Hepatocyte (in vitro differentiated cells): ENCODE results near the gene RIPK1. TPM values are rescaled to one million over a fixed set of nuclear protein-coding genes. Genes with fewer than 3 reads are reported as not detected.
A peak's percentile ranks its signal among the peaks of the same experiment; 100 is the strongest.
"Not testable (repeated sequence)": the region's sequence is repeated elsewhere in the genome, so short reads cannot be mapped to it uniquely, and the experiment has no call there.

Experiments
- DNase-seq: peaks from one replicate; pipeline ENCODE4 v3.0.0-alpha.2; 2016; ENCODE audit warnings: low spot score
- H2AFZ ChIP-seq: fragments of 200-600 bp; sonication (generic); 2 replicates; pipeline ENCODE4 v1.6.0; 2016; ENCODE audit warnings: antibody characterized with exemption, mild to moderate bottlenecking
- H3K27ac ChIP-seq: fragments of 200-600 bp; sonication (generic); 2 replicates; pipeline ENCODE4 v1.5.1; 2016; ENCODE audit warnings: mild to moderate bottlenecking
- H3K27me3 ChIP-seq: fragments of 200-600 bp; sonication (generic); 2 replicates; pipeline ENCODE4 v1.6.1; 2016
- H3K36me3 ChIP-seq: fragments of 200-600 bp; sonication (generic); replicated peaks from 2 replicates; pipeline ENCODE4 v1.5.1; 2016; ENCODE audit warnings: low read depth; ENCODE audit not compliant: insufficient read depth
- H3K4me1 ChIP-seq: fragments of 200-600 bp; sonication (generic); 2 replicates; pipeline ENCODE4 v1.5.1; 2016; ENCODE audit warnings: mild to moderate bottlenecking, moderate library complexity; ENCODE audit not compliant: insufficient read depth
- H3K4me2 ChIP-seq: fragments of 200-600 bp; sonication (generic); 2 replicates; pipeline ENCODE4 v1.6.0; 2016
- H3K4me3 ChIP-seq: fragments of 200-600 bp; sonication (generic); 2 replicates; pipeline ENCODE4 v1.5.1; 2016; ENCODE audit warnings: mild to moderate bottlenecking
- H3K79me2 ChIP-seq: fragments of 200-600 bp; sonication (generic); 2 replicates; pipeline ENCODE4 v1.6.0; 2017; ENCODE audit warnings: mild to moderate bottlenecking
- H3K9me2 ChIP-seq: fragments of 200-600 bp; sonication (generic); replicated peaks from 2 replicates; pipeline ENCODE4 v1.6.0; 2017; ENCODE audit warnings: mild to moderate bottlenecking; ENCODE audit not compliant: insufficient read depth
- H3K9me3 ChIP-seq: fragments of 200-600 bp; sonication (generic); 2 replicates; pipeline ENCODE4 v1.5.1; 2016; ENCODE audit warnings: low read depth, mild to moderate bottlenecking
- H4K20me1 ChIP-seq: fragments of 200-600 bp; sonication (generic); 2 replicates; pipeline ENCODE4 v1.6.0; 2016; ENCODE audit warnings: mild to moderate bottlenecking; ENCODE audit not compliant: insufficient read depth, poor library complexity, severe bottlenecking
- CTCF ChIP-seq: fragments of 200-600 bp; sonication (generic); IDR thresholded peaks from 2 replicates; pipeline ENCODE4 v1.5.1; 2016; ENCODE audit warnings: antibody characterized with exemption, mild to moderate bottlenecking; ENCODE audit not compliant: poor library complexity
- EZH2 ChIP-seq: fragments of 200-600 bp; sonication (generic); IDR thresholded peaks from 2 replicates; pipeline ENCODE4 v1.6.1; 2016; ENCODE audit warnings: antibody characterized with exemption, mild to moderate bottlenecking, borderline replicate concordance
- EZH2phosphoT487 ChIP-seq: fragments of 200-600 bp; sonication (generic); IDR thresholded peaks from one replicate; pipeline ENCODE4 v1.6.1; 2018; ENCODE audit warnings: antibody characterized with exemption, mild to moderate bottlenecking, low read depth, moderate library complexity; ENCODE audit not compliant: unreplicated experiment, severe bottlenecking
- WGBS: methylation state at CpG from one replicate; pipeline ENCODE4 v1.1.6; 2016; ENCODE audit warnings: low lambda C conversion rate; ENCODE audit errors: missing lambda C conversion rate; 5-methylcytosine and 5-hydroxymethylcytosine counted together
- polyA plus RNA-seq: library from polyadenylated mRNA; unstranded; fragments of >200 nt; fragmentation: Nextera tagmentation; extraction: Ambion mirVana; gene quantifications from 2 replicates; pipeline ENCODE4 v1.2.1, GENCODE V29; 2016
- total RNA-seq: library from RNA; depleted of rRNA; stranded (reverse); fragments of >200 nt; gene quantifications from 2 replicates; pipeline ENCODE4 v1.2.3, GENCODE V29; 2014

RIPK1 gene
- total and polyA plus RNA-seq, 2 experiments from 2014 or later, result 14.6 to 16.2 TPM

- WGBS, result 95% methylated on average over 1 of the region's 1 CpG
- Histone ChIP-seq H3K36me3 (no peaks in the 10 kb centered on the region), H3K4me2 (no peak overlapping the region), H3K4me1 (no peaks in the 10 kb centered on the region), H3K27me3 (no peaks in the 10 kb centered on the region), H3K4me3 (no peak overlapping the region), H2AFZ (no peak overlapping the region), H4K20me1 (no peaks in the 10 kb centered on the region), H3K9me3 (no peaks in the 10 kb centered on the region), H3K27ac (no peak overlapping the region), H3K79me2 (no peaks in the 10 kb centered on the region), H3K9me2 (no peaks in the 10 kb centered on the region)
- no peak for TF ChIP-seq EZH2
- TF ChIP-seq CTCF, result no peak
- no peak for TF ChIP-seq EZH2phosphoT487
- no peak for DNase-seq
These were observed 22.5 kb upstream of the RIPK1 start for GRCh38 chr6:3045777-3046176.

- no peaks in the 10 kb centered on the region for H3K27me3 ChIP-seq
- H3K4me2 ChIP-seq, result no peak overlapping the region
- DNase-seq, result no peak
- TF ChIP-seq EZH2 (no peak), CTCF (no peak), EZH2phosphoT487 (no peak)
- WGBS, result 66% methylated on average over 3 of the region's 3 CpGs
- H3K79me2 ChIP-seq, result no peaks in the 10 kb centered on the region
- H2AFZ ChIP-seq, result no peak overlapping the region
- no peak overlapping the region for H3K27ac ChIP-seq
- no peaks in the 10 kb centered on the region for H3K36me3 ChIP-seq
- H3K9me2 ChIP-seq, result no peaks in the 10 kb centered on the region
- H3K4me3 ChIP-seq, result no peak overlapping the region
- no peaks in the 10 kb centered on the region for H3K9me3 ChIP-seq
- H4K20me1 ChIP-seq, result no peaks in the 10 kb centered on the region
- no peaks in the 10 kb centered on the region for H3K4me1 ChIP-seq
These were observed 22.0 kb upstream of the RIPK1 start for GRCh38 chr6:3046295-3046694.

GRCh38 chr6:3048009-3048408, 20.3 kb upstream of the RIPK1 start:
- not testable (repeated sequence) for H2AFZ ChIP-seq, H3K36me3 ChIP-seq, H3K27me3 ChIP-seq, H4K20me1 ChIP-seq, H3K27ac ChIP-seq, H3K79me2 ChIP-seq, H3K4me2 ChIP-seq, H3K9me2 ChIP-seq, DNase-seq, H3K4me3 ChIP-seq, H3K9me3 ChIP-seq, H3K4me1 ChIP-seq
- 85% methylated on average over 4 of the region's 4 CpGs for WGBS

- H3K9me3 ChIP-seq, result no peaks in the 10 kb centered on the region
- no peak for TF ChIP-seq EZH2phosphoT487
- TF ChIP-seq CTCF, result no peak
- TF ChIP-seq EZH2, result no peak
- H3K4me3 ChIP-seq, result no peak overlapping the region
- no peaks in the 10 kb centered on the region for H4K20me1 ChIP-seq
- H3K27me3 ChIP-seq, result no peaks in the 10 kb centered on the region
- no peaks in the 10 kb centered on the region for H3K9me2 ChIP-seq
- DNase-seq, result peak; percentile 26
- H3K79me2 ChIP-seq, result no peaks in the 10 kb centered on the region
- H2AFZ ChIP-seq, result peak overlapping the region; percentile 65
- H3K4me2 ChIP-seq, result peak overlapping the region; percentile 80
- H3K4me1 ChIP-seq, result peaks cover 4% of the 10 kb centered on the region
- 71% methylated on average over 17 of the region's 17 CpGs for WGBS
- no peaks in the 10 kb centered on the region for H3K36me3 ChIP-seq
- peak overlapping the region; percentile 53 for H3K27ac ChIP-seq
These were observed 15.6 kb upstream of the RIPK1 start for GRCh38 chr6:3052481-3053230.
